OCI-LY7 (cell line): ENCODE results near the gene PBX1. TPM values are rescaled to one million over a fixed set of nuclear protein-coding genes. Genes with fewer than 3 reads are reported as not detected.

ENCODE experiments used
- BruUV-seq: library from RNA; stranded (reverse); fragments of 400-500 nt; replicated peaks from 2 replicates; lab custom pipeline; 2021; lab: Mats Ljungman, UMichigan
- CTCF ChIA-PET: fragments of 300-600 bp; sonication (Branson Sonifier 250); formaldehyde crosslinking; loops from one replicate; lab custom pipeline; 2022; ENCODE audit warnings: antibody characterized with exemption; ENCODE audit not compliant: unreplicated experiment; lab: Charles Lee
- POLR2A ChIA-PET: fragments of 300-600 bp; sonication (Branson Sonifier 250); formaldehyde crosslinking; loops from one replicate; lab custom pipeline; 2022; ENCODE audit warnings: antibody characterized with exemption; lab: Charles Lee
- DNase-seq: peaks from one replicate; pipeline ENCODE4 v3.0.0-alpha.2; 2015; ENCODE audit warnings: low spot score
- H2AFZ ChIP-seq: fragments of 200-600 bp; sonication (generic), shearing (Covaris generic); 2 replicates; pipeline ENCODE4 v1.6.1; 2014; ENCODE audit warnings: mild to moderate bottlenecking, antibody characterized with exemption, low read length, moderate library complexity
- H3K27ac ChIP-seq: fragments of 200-600 bp; sonication (generic); 2 replicates; pipeline ENCODE4 v1.5.1; 2014; ENCODE audit warnings: mixed run types, low read depth, mild to moderate bottlenecking, moderate library complexity, low read length, inconsistent platforms; ENCODE audit not compliant: poor library complexity, severe bottlenecking
- H3K36me3 ChIP-seq: fragments of 200-600 bp; sonication (generic); 2 replicates; pipeline ENCODE4 v1.6.1; 2014; ENCODE audit warnings: mild to moderate bottlenecking, antibody characterized with exemption, low read length, moderate library complexity, mixed read lengths; ENCODE audit not compliant: insufficient read depth
- H3K4me1 ChIP-seq: fragments of 200-600 bp; sonication (generic); 2 replicates; pipeline ENCODE4 v1.5.1; 2014; ENCODE audit warnings: mild to moderate bottlenecking, low read length; ENCODE audit not compliant: insufficient read depth, poor library complexity, severe bottlenecking
- H3K4me2 ChIP-seq: fragments of 200-600 bp; sonication (generic); 2 replicates; pipeline ENCODE4 v1.6.1; 2014; ENCODE audit warnings: mild to moderate bottlenecking, low read length
- H3K4me3 ChIP-seq: fragments of 200-600 bp; sonication (generic); 2 replicates; pipeline ENCODE4 v1.5.1; 2014; ENCODE audit warnings: mild to moderate bottlenecking, low read depth, low read length; ENCODE audit not compliant: poor library complexity, severe bottlenecking
- H3K79me2 ChIP-seq: fragments of 200-600 bp; sonication (generic); 2 replicates; pipeline ENCODE4 v1.6.1; 2016; ENCODE audit warnings: low read depth, mild to moderate bottlenecking, low read length, moderate library complexity, mixed read lengths; ENCODE audit not compliant: insufficient read depth
- H3K9me2 ChIP-seq: fragments of 200-600 bp; sonication (generic); 2 replicates; pipeline ENCODE4 v1.6.1; 2016; ENCODE audit warnings: mild to moderate bottlenecking, low read length, mixed read lengths; ENCODE audit not compliant: insufficient read depth
- H3K9me3 ChIP-seq: fragments of 200-600 bp; sonication (generic); 2 replicates; pipeline ENCODE4 v1.6.1; 2014; ENCODE audit warnings: mild to moderate bottlenecking, mixed run types, low read length, mixed read lengths
- H4K20me1 ChIP-seq: fragments of 200-600 bp; sonication (generic); 2 replicates; pipeline ENCODE4 v1.6.1; 2014; ENCODE audit warnings: mild to moderate bottlenecking, antibody characterized with exemption, low read length, moderate library complexity, mixed read lengths; ENCODE audit not compliant: insufficient read depth
- CTCF ChIP-seq: fragments of 200-600 bp; sonication (generic); conservative IDR thresholded peaks from 2 replicates; pipeline ENCODE4 v1.5.1; 2014; ENCODE audit warnings: mild to moderate bottlenecking, antibody characterized with exemption, low read length, moderate library complexity, mixed read lengths
- EZH2phosphoT487 ChIP-seq: fragments of 200-600 bp; sonication (generic); IDR thresholded peaks from 2 replicates; pipeline ENCODE4 v1.6.1; 2018; ENCODE audit warnings: low read depth, borderline replicate concordance, mild to moderate bottlenecking, mixed run types, antibody characterized with exemption, low read length, moderate library complexity, mixed read lengths
- intact Hi-C: fragments of 100-400 bp; cut with micrococcal nuclease; formaldehyde crosslinking; loops from one replicate; pipeline ENCODE4 v1.10.0; 2022; ENCODE audit not compliant: unreplicated experiment
- total RNA-seq, 2 experiments: library from RNA; depleted of rRNA in 1 of 2; stranded (reverse); fragments of >200 nt in 1 of 2; shearing (Covaris generic) in 1 of 2; gene quantifications; 2 replicates each; pipeline ENCODE4 v1.2.3, GENCODE V29; 2014 to 2022

PBX1 gene
- total RNA-seq, 2 experiments from 2014 or later: not detected

- no peaks in the 10 kb centered on the region for H3K79me2 ChIP-seq
- H3K9me2 ChIP-seq: no peaks in the 10 kb centered on the region
- H3K9me3 ChIP-seq: no peaks in the 10 kb centered on the region
- no peak overlapping the region for H3K4me2 ChIP-seq
- CTCF ChIA-PET: no interaction called here
- H3K27ac ChIP-seq: no peak overlapping the region
- no peak for DNase-seq
- no peaks in the 10 kb centered on the region for H3K4me1 ChIP-seq
- POLR2A ChIA-PET: interaction anchor here (0.6 kb wide), 1 partner anchor 16 kb away, joined by 3 read pairs; no protein-coding TSS in a partner anchor
- no peak for TF ChIP-seq CTCF
- TF ChIP-seq EZH2phosphoT487: no peak
- intact Hi-C loops: no loop called here
- H3K36me3 ChIP-seq: no peaks in the 10 kb centered on the region
- H3K4me3 ChIP-seq: no peak overlapping the region
- no peaks in the 10 kb centered on the region for H4K20me1 ChIP-seq
- no peak overlapping the region for H2AFZ ChIP-seq
- no TSS peak for BruUV-seq
These were observed 108.6 kb downstream of the PBX1 start for GRCh38 chr1:164667600-164667999.

GRCh38 chr1:164668491-164669400, 109.8 kb downstream of the PBX1 start:
- POLR2A ChIA-PET: no interaction called here
- TF ChIP-seq CTCF (no peak), EZH2phosphoT487 (no peak)
- intact Hi-C loops: no loop called here
- Histone ChIP-seq H4K20me1 (no peaks in the 10 kb centered on the region), H3K27ac (no peak overlapping the region), H3K4me2 (no peak overlapping the region), H3K4me3 (no peak overlapping the region), H3K79me2 (no peaks in the 10 kb centered on the region), H3K9me2 (no peaks in the 10 kb centered on the region), H3K4me1 (no peaks in the 10 kb centered on the region), H3K36me3 (no peaks in the 10 kb centered on the region), H3K9me3 (no peaks in the 10 kb centered on the region), H2AFZ (no peak overlapping the region)
- DNase-seq: no peak
- BruUV-seq: no TSS peak
- CTCF ChIA-PET: no interaction called here

GRCh38 chr1:164670026-164670425, 111.0 kb downstream of the PBX1 start:
- DNase-seq: no peak
- Histone ChIP-seq H4K20me1 (no peaks in the 10 kb centered on the region), H2AFZ (no peak overlapping the region), H3K4me1 (no peaks in the 10 kb centered on the region), H3K4me2 (no peak overlapping the region), H3K9me3 (no peaks in the 10 kb centered on the region), H3K36me3 (no peaks in the 10 kb centered on the region), H3K4me3 (no peak overlapping the region), H3K79me2 (no peaks in the 10 kb centered on the region), H3K9me2 (no peaks in the 10 kb centered on the region), H3K27ac (no peak overlapping the region)
- no TSS peak for BruUV-seq
- intact Hi-C loops: no loop called here
- TF ChIP-seq CTCF (no peak), EZH2phosphoT487 (no peak)
- ChIA-PET POLR2A (interaction anchor here (0.5 kb wide), 1 partner anchor 21 kb away, joined by 3 read pairs; no protein-coding TSS in a partner anchor), CTCF (no interaction called here)
